ENCODE measurements around the gene ADM5.

GRCh38 chr19:49669516-49669915 is 19.9 kb upstream of the ADM5 start:
- no peak for TF ChIP-seq CTCF (IDR thresholded peaks at IDR 0.05 in 8 of 11, conservative IDR thresholded peaks at IDR 0.05 in 3 of 11)
- no peak for TF ChIP-seq POLR2A (IDR thresholded peaks at IDR 0.05)

Measured in spleen (tissue), 7 donors.